ENCODE measurements around the gene ATP8B4. TPM values are rescaled to one million over a fixed set of nuclear protein-coding genes. Genes with fewer than 3 reads are reported as not detected.
A peak's percentile ranks its signal among the peaks of the same experiment; 100 is the strongest.

The ATP8B4 gene
- total RNA-seq, 2 experiments from 2014 or later = 0.31 TPM; not detected in 1

- no peaks in the 10 kb centered on the region for H3K36me3 ChIP-seq (ENCODE audit: insufficient read depth, low read length)
- Mint-ChIP-seq H3K9me3 (no peaks in the 10 kb centered on the region), H3K4me1 (ENCODE audit: low read depth) (no peaks in the 10 kb centered on the region), H3K27ac (no peak overlapping the region), H3K4me3 (no peak overlapping the region), H3K27me3 (peaks cover 4% of the 10 kb centered on the region), H3K36me3 (ENCODE audit: low read depth) (no peaks in the 10 kb centered on the region)
- POLR2A ChIA-PET = no interaction called here
- TF ChIP-seq CTCF (IDR thresholded peaks at IDR 0.05) = no peak
- H3K9me3 ChIP-seq (ENCODE audit: control insufficient read depth in 1 of 2, insufficient read depth in 1 of 2, low read length in 2 of 2) = no peaks in the 10 kb centered on the region
- DNase-seq (no peak), ATAC-seq (ENCODE audit: poor library complexity) (no peak)
- no peaks in the 10 kb centered on the region for H3K4me1 ChIP-seq (ENCODE audit: insufficient read depth, low read length)
- intact Hi-C loops (cut with DNase I, micrococcal nuclease) = no loop called here
- H3K27me3 ChIP-seq (ENCODE audit: control insufficient read depth in 1 of 2, insufficient read depth in 2 of 2, low read length in 2 of 2) = peaks cover 0 to 3% of the 10 kb centered on the region in 2 experiments
- CTCF ChIA-PET = no interaction called here
- no peak overlapping the region for H3K4me3 ChIP-seq (ENCODE audit: low read length)
- no peak overlapping the region for H3K27ac ChIP-seq (ENCODE audit: low read depth in 1 of 2, low read length in 2 of 2)
Observed at GRCh38 chr15:50131617-50132016, 12.6 kb upstream of the ATP8B4 start.

- no peak overlapping the region for H3K4me3 ChIP-seq (ENCODE audit: low read length)
- no peaks in the 10 kb centered on the region for H3K9me3 ChIP-seq (ENCODE audit: control insufficient read depth in 1 of 2, insufficient read depth in 1 of 2, low read length in 2 of 2)
- H3K4me3 Mint-ChIP-seq = no peak overlapping the region
- H3K4me1 Mint-ChIP-seq (ENCODE audit: low read depth) = no peaks in the 10 kb centered on the region
- POLR2A ChIA-PET = no interaction called here
- DNase-seq (peak in 2 of 14 experiments; percentile 54 to 60), ATAC-seq (ENCODE audit: poor library complexity) (no peak)
- H3K36me3 ChIP-seq (ENCODE audit: insufficient read depth, low read length) = no peaks in the 10 kb centered on the region
- no peak overlapping the region for H3K27ac Mint-ChIP-seq
- no peaks in the 10 kb centered on the region for H3K27me3 ChIP-seq (ENCODE audit: control insufficient read depth in 1 of 2, insufficient read depth in 2 of 2, low read length in 2 of 2)
- no peak for TF ChIP-seq CTCF (IDR thresholded peaks at IDR 0.05)
- no peaks in the 10 kb centered on the region for H3K36me3 Mint-ChIP-seq (ENCODE audit: low read depth)
- CTCF ChIA-PET = interaction anchor here (1.0 kb wide), 1 partner anchor 17 kb away, joined by 3 read pairs; no protein-coding TSS in a partner anchor
- H3K27me3 Mint-ChIP-seq = no peaks in the 10 kb centered on the region
- intact Hi-C loops (cut with DNase I, micrococcal nuclease) = no loop called here
- no peaks in the 10 kb centered on the region for H3K4me1 ChIP-seq (ENCODE audit: insufficient read depth, low read length)
- H3K27ac ChIP-seq (ENCODE audit: low read depth in 1 of 2, low read length in 2 of 2) = no peak overlapping the region
- peaks cover 2% of the 10 kb centered on the region for H3K9me3 Mint-ChIP-seq
Observed at GRCh38 chr15:50128266-50128665, 9.2 kb upstream of the ATP8B4 start.

- no peak for ATAC-seq (ENCODE audit: poor library complexity)
- no peak overlapping the region for H3K27ac Mint-ChIP-seq
- Histone ChIP-seq H3K9me3 (ENCODE audit: control insufficient read depth in 1 of 2, insufficient read depth in 1 of 2, low read length in 2 of 2) (no peaks in the 10 kb centered on the region), H3K27ac (ENCODE audit: low read depth in 1 of 2, low read length in 2 of 2) (no peak overlapping the region), H3K4me1 (ENCODE audit: insufficient read depth, low read length) (no peaks in the 10 kb centered on the region), H3K36me3 (ENCODE audit: insufficient read depth, low read length) (no peaks in the 10 kb centered on the region), H3K4me3 (ENCODE audit: low read length) (no peak overlapping the region), H3K27me3 (ENCODE audit: control insufficient read depth in 1 of 2, insufficient read depth in 2 of 2, low read length in 2 of 2) (no peaks in the 10 kb centered on the region)
- no peak overlapping the region for H3K4me3 Mint-ChIP-seq
- H3K27me3 Mint-ChIP-seq = no peaks in the 10 kb centered on the region
- H3K9me3 Mint-ChIP-seq = peaks cover 2% of the 10 kb centered on the region
- ChIA-PET POLR2A (no interaction called here), CTCF (interaction anchor here (1.0 kb wide), 1 partner anchor 18 kb away, joined by 3 read pairs; no protein-coding TSS in a partner anchor)
- H3K36me3 Mint-ChIP-seq (ENCODE audit: low read depth) = no peaks in the 10 kb centered on the region
- H3K4me1 Mint-ChIP-seq (ENCODE audit: low read depth) = no peaks in the 10 kb centered on the region
- intact Hi-C loops (cut with DNase I, micrococcal nuclease) = no loop called here
- no peak for TF ChIP-seq CTCF (IDR thresholded peaks at IDR 0.05)
- DNase-seq = no peak
Observed at GRCh38 chr15:50127255-50127777, 8.3 kb upstream of the ATP8B4 start.

Data from CD4-positive, alpha-beta T cell (primary cell).